Natural killer cell treated with Interleukin-12 subunit alpha and Interleukin-12 subunit beta and Interleukin-15 and Interleukin-18, amount 100 ng/mL, for 72 hours (primary cell): ENCODE results near the gene LORICRIN. TPM values are rescaled to one million over a fixed set of nuclear protein-coding genes. Genes with fewer than 3 reads are reported as not detected.
"Not testable (repeated sequence)": the region's sequence is repeated elsewhere in the genome, so short reads cannot be mapped to it uniquely, and the experiment has no call there.

Experiments
- ATAC-seq, 2 donors: fragments of 150-1000 bp; cut with Tn5 transposase in 1 of 2; sonication (Bioruptor Pico), chemical (Tn5 transposase) in 1 of 2; 2 replicates each; pipeline ENCODE4 v1.10.0; 2021
- DNase-seq: peaks from one replicate; pipeline ENCODE4 v3.0.0; 2022; ENCODE audit warnings: low spot score
- H3K27ac Mint-ChIP-seq, 2 donors: 1 replicate in 1 of 2; 2 replicates in 1 of 2; pipeline ENCODE4 v1.8.0; 2022; ENCODE audit warnings: mixed read lengths in 2 of 2, mild to moderate bottlenecking in 1 of 2, moderate library complexity in 1 of 2
- H3K27me3 Mint-ChIP-seq, 2 donors: 1 replicate in 1 of 2; 2 replicates in 1 of 2; pipeline ENCODE4 v1.8.0; 2022; ENCODE audit warnings: mixed read lengths in 2 of 2
- H3K36me3 Mint-ChIP-seq: one replicate; pipeline ENCODE4 v1.8.0; 2022; ENCODE audit warnings: mixed read lengths
- H3K4me1 Mint-ChIP-seq, 2 donors: 1 replicate in 1 of 2; 2 replicates in 1 of 2; pipeline ENCODE4 v1.8.0; 2022; ENCODE audit warnings: low read depth in 2 of 2, mixed read lengths in 2 of 2, mild to moderate bottlenecking in 1 of 2
- H3K4me3 Mint-ChIP-seq: one replicate; pipeline ENCODE4 v1.8.0; 2022; ENCODE audit warnings: mixed read lengths
- H3K9me3 Mint-ChIP-seq: 2 replicates; pipeline ENCODE4 v1.8.0; 2022; ENCODE audit warnings: mixed read lengths
- total RNA-seq, 2 donors: library from RNA; stranded (reverse); gene quantifications; one replicate each; pipeline ENCODE4 v1.2.3, GENCODE V29; 2022

LORICRIN gene, protein sequence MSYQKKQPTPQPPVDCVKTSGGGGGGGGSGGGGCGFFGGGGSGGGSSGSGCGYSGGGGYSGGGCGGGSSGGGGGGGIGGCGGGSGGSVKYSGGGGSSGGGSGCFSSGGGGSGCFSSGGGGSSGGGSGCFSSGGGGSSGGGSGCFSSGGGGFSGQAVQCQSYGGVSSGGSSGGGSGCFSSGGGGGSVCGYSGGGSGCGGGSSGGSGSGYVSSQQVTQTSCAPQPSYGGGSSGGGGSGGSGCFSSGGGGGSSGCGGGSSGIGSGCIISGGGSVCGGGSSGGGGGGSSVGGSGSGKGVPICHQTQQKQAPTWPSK
- total RNA-seq = not detected

DNA sequence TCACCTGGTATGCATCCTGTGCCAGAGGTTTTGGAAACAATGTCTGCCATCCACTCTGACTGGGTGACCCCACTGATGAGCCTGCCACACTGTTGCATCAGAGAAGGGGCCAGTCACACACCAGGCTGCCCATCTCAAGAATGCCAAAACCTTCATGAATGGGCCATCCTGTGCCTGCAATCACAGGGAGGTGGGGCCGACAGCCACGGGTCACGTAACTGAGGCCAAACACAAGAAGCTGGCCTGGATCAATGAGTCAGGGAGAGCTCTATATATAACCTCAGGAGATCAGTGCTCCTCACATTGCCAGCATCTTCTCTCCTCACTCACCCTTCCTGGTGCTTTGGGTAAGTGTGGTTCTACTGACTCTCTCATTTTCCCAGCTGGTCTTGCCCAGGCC is at the start of gene LORICRIN:
Gene LORICRIN, plus strand, starts transcription at position 301 of the 400 bp plus-strand sequence. CDS start 1,263 bp downstream, outside the sequence.
- H3K27ac Mint-ChIP-seq = peak within 1 kb of the TSS in 1 of 2 donors; percentile 32

DNA sequence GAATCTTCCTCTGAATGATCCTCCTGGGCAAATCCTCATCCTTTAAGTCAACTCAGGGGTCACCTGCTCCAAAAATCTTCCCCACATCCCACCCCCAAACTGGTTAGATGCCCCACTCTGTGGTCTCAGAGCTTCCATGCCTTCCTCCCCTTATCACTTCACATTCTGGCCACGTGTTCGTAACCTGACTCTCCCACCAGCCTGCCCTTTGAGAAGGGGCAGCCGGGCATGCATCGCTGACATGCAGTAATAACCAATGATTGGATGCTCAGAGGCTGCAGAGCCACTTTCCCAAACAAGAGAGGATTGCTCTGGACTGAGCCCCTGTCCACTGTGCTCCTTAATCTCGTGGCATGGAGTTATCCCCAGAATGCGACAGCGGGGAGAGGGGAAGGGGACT is 49.3 kb upstream of the LORICRIN start:
- no peaks in the 10 kb centered on the region for H3K9me3 Mint-ChIP-seq
- peaks cover 23 to 44% of the 10 kb centered on the region in 2 donors for H3K27me3 Mint-ChIP-seq
- no peak overlapping the region for H3K27ac Mint-ChIP-seq
- ATAC-seq (peak in 1 of 2 donors; percentile 55), DNase-seq (no peak)
- H3K4me1 Mint-ChIP-seq = no peaks in the 10 kb centered on the region
- no peak overlapping the region for H3K4me3 Mint-ChIP-seq
- no peaks in the 10 kb centered on the region for H3K36me3 Mint-ChIP-seq

More for the DNA sequence above, at the start of gene LORICRIN:
- ATAC-seq (peak; percentile 9 to 38), DNase-seq (no peak)
- Mint-ChIP-seq H3K27me3 (peaks cover 40 to 52% of the 10 kb centered on the region in 2 donors), H3K9me3 (no peaks in the 10 kb centered on the region), H3K4me1 (peaks cover 20 to 23% of the 10 kb centered on the region in 2 donors), H3K4me3 (peak within 1 kb of the TSS; percentile 47), H3K36me3 (no peaks in the 10 kb centered on the region)

DNA sequence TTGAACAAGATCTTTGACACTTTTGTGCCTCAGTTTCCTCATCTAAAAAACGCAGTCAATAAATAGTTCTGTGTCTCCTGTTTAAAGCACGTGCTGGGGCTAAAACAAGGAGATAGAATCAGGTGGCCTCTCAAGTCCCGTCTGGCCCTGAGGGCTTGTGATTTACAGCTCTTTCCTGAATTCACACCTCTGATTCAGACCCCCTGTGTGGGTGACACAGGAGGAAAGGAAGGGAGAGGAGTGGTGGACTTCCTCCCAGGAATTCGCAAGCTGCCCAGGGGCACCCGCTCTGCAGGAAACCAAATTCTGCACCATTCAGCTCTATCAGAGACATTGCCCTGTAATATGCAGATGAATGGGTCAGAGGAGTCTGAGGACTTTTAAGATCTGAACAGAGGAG is 47.3 kb upstream of the LORICRIN start:
- no peaks in the 10 kb centered on the region for H3K4me1 Mint-ChIP-seq
- H3K9me3 Mint-ChIP-seq = no peaks in the 10 kb centered on the region
- peaks cover 26 to 51% of the 10 kb centered on the region in 2 donors for H3K27me3 Mint-ChIP-seq
- no peak overlapping the region for H3K27ac Mint-ChIP-seq
- DNase-seq (no peak), ATAC-seq (no peak)
- no peaks in the 10 kb centered on the region for H3K36me3 Mint-ChIP-seq
- H3K4me3 Mint-ChIP-seq = no peak overlapping the region

DNA sequence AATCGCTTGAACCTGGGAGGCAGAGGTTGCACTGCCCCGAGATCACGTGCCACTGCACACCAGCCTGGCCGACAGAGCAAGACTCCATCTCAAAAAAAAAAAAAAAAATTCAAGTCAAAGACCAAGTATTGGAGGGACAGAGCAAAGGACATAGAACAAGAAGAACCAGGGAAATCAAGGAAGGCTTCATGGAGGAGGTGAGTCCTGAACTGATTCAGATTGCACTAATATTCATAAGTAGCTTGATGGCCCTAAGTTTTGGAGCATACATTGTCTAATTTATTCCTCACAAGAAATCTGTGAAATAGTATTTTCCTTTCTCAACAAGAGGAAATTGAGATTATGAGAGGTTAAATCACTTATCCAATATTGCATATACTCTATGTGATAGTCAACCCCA is 46.0 kb upstream of the LORICRIN start:
- DNase-seq (no peak), ATAC-seq (no peak)
- Mint-ChIP-seq H3K36me3 (no peaks in the 10 kb centered on the region), H3K27ac (no peak overlapping the region), H3K27me3 (peaks cover 26 to 48% of the 10 kb centered on the region in 2 donors), H3K4me1 (no peaks in the 10 kb centered on the region), H3K4me3 (no peak overlapping the region), H3K9me3 (no peaks in the 10 kb centered on the region)

DNA sequence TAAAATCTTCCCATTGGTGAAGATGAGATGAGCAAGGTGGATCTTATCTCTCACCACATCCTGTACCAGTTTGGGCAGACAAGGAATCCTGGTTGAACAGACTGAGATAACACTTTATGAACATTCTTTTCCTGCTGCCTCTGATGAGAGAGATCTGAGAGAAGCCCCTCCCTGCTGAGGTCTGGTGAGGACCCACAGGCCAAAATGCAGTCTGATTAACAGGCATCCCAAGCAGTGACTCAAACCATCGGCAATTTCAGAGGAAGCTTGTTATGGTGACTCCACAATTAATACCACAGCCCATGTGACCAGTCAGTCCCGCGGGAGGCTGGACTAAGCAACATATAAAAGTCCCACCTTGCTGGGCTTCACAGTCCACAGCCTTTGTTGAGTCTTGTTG is 42.3 kb upstream of the LORICRIN start, which contains the start of gene PRR9:
Gene PRR9, plus strand, starts transcription at position 373 of the 400 bp plus-strand sequence. CDS start 561 bp downstream, outside the sequence.
- no peaks in the 10 kb centered on the region for H3K9me3 Mint-ChIP-seq
- no peaks in the 10 kb centered on the region for H3K36me3 Mint-ChIP-seq
- ATAC-seq = peak in 1 of 2 donors; percentile 7
- H3K27me3 Mint-ChIP-seq = peaks cover 24 to 37% of the 10 kb centered on the region in 2 donors
- H3K4me3 Mint-ChIP-seq = no peak within 1 kb of the TSS
- no peak within 1 kb of the TSS for H3K27ac Mint-ChIP-seq
- no peak for DNase-seq
- no peaks in the 10 kb centered on the region for H3K4me1 Mint-ChIP-seq

DNA sequence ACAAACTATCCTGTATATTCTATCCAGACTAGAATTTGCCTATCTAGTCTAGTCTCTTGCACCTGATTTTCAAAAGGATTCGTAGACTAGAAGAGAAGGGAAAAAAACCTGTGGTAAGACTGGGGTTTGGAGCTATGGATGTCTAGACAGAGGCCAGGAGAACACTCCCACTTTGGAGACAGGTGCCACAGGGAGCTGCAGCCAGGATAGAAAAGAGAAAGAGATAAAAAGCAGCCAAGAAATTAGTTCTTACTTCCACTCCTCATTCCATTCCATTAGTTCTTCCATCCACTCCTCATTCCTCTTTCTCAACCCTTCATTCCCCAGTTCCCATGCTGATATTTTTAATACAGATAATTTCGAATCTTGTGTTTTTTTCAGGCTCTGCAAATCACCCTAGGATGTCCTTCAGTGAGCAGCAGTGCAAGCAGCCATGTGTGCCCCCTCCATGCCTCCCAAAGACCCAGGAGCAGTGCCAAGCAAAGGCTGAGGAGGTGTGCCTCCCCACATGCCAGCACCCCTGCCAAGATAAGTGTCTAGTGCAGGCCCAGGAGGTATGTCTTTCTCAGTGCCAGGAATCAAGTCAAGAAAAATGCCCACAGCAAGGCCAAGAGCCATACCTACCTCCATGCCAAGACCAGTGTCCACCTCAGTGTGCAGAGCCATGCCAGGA is 41.6 kb upstream of the LORICRIN start:
- DNase-seq (no peak), ATAC-seq (no peak)
- Mint-ChIP-seq H3K27ac (no peak overlapping the region), H3K27me3 (peaks cover 20 to 31% of the 10 kb centered on the region in 2 donors), H3K36me3 (no peaks in the 10 kb centered on the region), H3K9me3 (no peaks in the 10 kb centered on the region), H3K4me3 (no peak overlapping the region), H3K4me1 (no peaks in the 10 kb centered on the region)

DNA sequence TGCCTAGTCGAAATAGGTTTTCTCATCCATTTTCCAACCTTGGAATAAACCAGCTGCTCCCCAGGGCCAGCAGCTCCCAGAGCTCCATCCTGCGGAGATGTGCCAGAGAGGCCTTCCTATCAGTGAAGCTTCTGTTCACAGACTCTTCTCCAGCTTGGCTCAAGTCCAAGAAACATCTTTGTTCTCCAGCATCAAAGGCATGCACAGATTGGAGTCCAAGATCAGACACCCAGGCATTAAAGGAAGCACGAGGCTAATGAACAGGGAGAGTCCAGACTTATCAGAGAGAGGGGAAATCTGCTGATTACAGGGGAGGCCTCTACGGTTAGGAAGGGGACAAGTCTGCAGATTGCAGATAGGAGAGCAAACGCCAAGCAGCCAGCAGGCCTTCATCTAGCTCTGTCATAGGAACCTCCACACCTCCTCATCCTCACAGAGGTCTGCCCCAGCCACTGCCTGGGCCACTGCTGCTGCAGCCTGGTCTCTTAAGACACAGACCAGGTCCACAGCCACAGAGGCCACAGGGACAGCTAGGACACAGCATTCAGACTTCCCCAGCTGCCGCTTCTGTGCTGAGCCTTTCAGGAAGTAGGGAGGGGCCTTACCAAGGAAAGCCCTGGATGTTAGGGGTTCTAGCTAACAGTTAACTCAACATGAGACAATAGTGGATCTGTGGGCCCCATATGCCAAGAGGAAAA is 38.7 kb upstream of the LORICRIN start:
- H3K4me3 Mint-ChIP-seq = no peak overlapping the region
- ATAC-seq = no peak
- no peaks in the 10 kb centered on the region for H3K9me3 Mint-ChIP-seq
- H3K27ac Mint-ChIP-seq = no peak overlapping the region
- peaks cover 16 to 27% of the 10 kb centered on the region in 2 donors for H3K27me3 Mint-ChIP-seq
- no peaks in the 10 kb centered on the region for H3K36me3 Mint-ChIP-seq
- no peak for DNase-seq
- H3K4me1 Mint-ChIP-seq = no peaks in the 10 kb centered on the region

DNA sequence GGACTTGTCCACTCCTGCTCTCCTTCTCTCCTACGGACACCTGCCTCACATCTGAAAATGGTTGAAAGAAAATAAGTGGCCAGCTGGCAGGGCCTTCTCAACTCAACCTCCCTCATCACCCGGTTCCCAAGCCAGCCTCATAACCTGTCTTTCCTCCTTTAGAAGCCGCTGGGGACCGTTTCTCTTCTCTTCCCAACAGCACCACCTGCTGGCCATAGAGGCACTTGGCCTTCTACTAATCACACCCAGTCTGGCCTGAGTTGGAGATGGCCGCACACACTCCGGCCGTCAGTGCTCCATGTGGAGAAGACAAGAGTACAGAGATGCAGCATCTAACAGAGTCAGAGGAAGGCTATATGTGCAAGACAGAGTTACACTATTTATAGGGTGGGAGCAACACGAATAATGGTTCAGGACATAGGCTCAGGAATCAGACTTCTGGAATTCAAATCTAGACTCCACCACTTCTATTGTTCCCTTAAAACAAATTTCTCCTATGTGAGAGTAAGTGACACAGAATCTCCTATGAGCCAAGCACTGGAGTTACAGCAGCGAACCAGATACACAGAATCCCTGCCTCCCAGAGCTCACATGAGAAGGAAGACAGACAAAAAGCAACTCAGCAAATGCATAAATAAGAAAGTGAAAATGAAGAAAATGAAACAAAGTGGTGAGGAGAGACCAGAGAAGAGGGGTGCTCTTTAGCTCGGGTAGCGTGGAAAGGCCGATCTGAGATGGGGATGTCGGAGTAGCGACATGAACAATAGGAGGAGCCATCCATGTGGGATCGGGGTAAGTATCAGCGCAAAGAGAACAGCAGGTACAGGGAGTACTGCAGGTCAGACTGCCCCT is 36.2 kb upstream of the LORICRIN start:
- not testable (repeated sequence) for H3K36me3 Mint-ChIP-seq, H3K4me1 Mint-ChIP-seq, DNase-seq, H3K27ac Mint-ChIP-seq, H3K9me3 Mint-ChIP-seq, H3K4me3 Mint-ChIP-seq
- ATAC-seq = peak; percentile 55 to 71
- peaks cover 8 to 13% of the 10 kb centered on the region in 2 donors for H3K27me3 Mint-ChIP-seq

DNA sequence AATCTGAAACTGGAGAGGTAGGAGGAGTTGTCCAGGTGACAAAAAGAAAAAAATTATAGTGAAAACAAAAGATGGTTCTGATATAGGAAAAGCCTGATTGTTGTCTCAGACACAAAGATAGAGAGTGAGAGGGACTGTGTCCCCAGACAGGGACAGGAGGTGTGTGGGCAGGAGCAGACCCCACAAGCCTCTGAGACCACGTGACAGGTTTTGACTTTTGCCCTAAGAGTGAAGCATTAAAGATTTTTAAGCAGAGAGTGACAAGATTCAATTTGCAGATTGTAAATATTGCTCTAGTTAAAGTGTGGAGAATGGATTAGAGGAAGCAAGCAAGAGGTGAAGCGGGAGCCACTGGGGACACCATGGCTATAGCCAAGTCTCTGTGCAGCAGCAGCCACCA is 31.7 kb upstream of the LORICRIN start:
- Mint-ChIP-seq H3K36me3 (no peaks in the 10 kb centered on the region), H3K4me1 (no peaks in the 10 kb centered on the region), H3K4me3 (no peak overlapping the region), H3K27ac (no peak overlapping the region), H3K9me3 (no peaks in the 10 kb centered on the region), H3K27me3 (peaks cover 16 to 24% of the 10 kb centered on the region in 2 donors)
- ATAC-seq (no peak), DNase-seq (no peak)

DNA sequence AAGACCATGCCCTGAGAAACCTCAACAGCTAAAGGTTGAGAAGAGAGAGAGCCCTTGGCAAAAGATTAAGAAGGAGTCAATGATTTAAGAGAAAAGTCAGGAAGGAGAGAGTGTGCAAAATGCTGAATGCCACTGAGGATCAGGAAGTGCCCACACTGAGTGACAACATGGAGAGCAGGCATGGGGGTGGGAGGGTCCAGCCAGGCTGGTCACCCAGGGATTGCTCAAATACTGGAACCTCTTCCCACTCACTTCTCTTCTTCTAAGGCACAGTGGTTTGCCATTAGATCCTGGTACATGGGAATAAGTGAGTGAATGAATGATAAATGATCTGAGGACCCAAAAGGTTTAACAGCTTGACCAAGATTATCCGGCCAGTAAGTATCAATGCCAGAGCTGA is 31.0 kb upstream of the LORICRIN start:
- Mint-ChIP-seq H3K4me1 (no peaks in the 10 kb centered on the region), H3K27ac (no peak overlapping the region), H3K36me3 (no peaks in the 10 kb centered on the region), H3K27me3 (peaks cover 16 to 25% of the 10 kb centered on the region in 2 donors), H3K9me3 (no peaks in the 10 kb centered on the region), H3K4me3 (no peak overlapping the region)
- ATAC-seq = no peak
- DNase-seq = no peak

DNA sequence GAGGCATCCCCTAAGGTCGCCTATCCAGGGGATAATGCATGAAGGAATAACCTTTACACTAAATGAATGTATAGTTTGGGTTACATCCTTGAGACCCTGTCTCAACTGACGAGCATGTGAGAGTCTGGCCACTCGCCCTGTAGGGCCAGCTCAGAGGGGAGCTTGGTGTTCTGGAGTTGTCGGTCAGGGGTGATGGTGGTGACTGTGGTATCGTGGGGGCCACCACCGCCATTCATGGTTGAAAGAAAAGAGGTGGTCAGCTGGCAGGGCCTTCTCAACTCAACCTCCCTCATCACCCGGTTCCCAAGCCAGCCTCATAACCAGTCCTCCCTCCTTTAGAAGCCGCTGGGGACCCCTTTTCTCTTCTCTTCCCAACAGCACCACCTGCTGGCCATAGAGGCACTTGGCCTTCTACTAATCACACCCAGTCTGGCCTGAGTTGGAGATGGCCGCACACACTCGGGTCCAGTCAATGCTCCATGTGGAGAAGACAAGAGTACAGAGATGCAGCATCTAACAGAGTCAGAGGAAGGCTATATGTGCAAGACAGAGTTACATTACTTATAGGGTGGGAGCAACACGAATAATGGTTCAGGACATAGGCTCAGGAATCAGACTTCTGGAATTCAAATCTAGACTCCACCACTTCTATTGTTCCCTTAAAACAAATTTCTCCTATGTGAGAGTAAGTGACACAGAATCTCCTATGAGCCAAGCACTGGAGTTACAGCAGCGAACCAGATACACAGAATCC is 30.2 kb upstream of the LORICRIN start:
- not testable (repeated sequence) for H3K4me1 Mint-ChIP-seq, H3K4me3 Mint-ChIP-seq, DNase-seq, H3K9me3 Mint-ChIP-seq, H3K27ac Mint-ChIP-seq, H3K36me3 Mint-ChIP-seq
- ATAC-seq = peak; percentile 25 to 55
- peaks cover 14 to 21% of the 10 kb centered on the region in 2 donors for H3K27me3 Mint-ChIP-seq

DNA sequence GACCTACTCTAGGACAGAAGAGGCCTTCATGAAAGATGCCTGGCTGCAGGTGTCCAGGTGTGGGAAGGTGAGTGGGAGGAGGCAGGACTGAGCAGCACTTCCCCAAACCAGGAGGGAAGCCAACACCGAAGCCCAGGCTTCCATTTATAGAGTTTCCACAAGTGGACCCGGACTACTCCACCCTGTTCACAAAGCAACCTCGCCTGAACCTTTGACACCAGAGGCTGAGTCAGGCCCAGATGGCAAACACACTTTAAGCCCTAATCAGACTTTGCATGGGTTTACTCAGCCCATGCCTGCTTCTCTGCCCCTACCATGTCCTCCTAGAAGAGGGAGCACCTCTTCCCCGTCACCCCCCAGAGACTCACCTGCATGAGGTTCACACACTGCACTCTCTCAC is 28.1 kb upstream of the LORICRIN start:
- H3K9me3 Mint-ChIP-seq = no peaks in the 10 kb centered on the region
- DNase-seq (no peak), ATAC-seq (no peak)
- H3K27me3 Mint-ChIP-seq = peaks cover 19 to 33% of the 10 kb centered on the region in 2 donors
- H3K36me3 Mint-ChIP-seq = no peaks in the 10 kb centered on the region
- H3K4me1 Mint-ChIP-seq = no peaks in the 10 kb centered on the region
- no peak overlapping the region for H3K27ac Mint-ChIP-seq
- H3K4me3 Mint-ChIP-seq = no peak overlapping the region

DNA sequence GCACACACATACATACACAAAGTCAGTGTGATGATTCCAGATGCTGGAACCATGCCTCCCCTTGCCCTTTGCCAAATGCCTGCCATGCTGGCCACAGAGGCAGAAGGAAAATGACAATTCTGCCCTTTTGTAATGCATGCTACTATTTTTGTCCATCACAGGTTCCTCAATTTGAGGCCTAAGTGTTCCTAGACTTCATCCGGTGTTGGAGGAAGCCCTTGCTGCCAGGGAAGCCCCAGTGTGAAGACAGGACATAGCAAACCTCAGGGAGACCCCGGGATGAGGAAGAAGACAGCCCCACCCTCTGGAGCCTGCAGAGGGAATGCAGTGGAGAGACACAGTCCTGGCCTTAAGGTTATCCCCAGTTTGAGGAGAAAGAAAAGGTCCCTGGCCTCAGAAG is 27.7 kb upstream of the LORICRIN start:
- Mint-ChIP-seq H3K4me1 (no peaks in the 10 kb centered on the region), H3K4me3 (no peak overlapping the region), H3K9me3 (no peaks in the 10 kb centered on the region), H3K27me3 (peaks cover 19 to 36% of the 10 kb centered on the region in 2 donors), H3K27ac (no peak overlapping the region), H3K36me3 (no peaks in the 10 kb centered on the region)
- ATAC-seq (no peak), DNase-seq (no peak)
